Epithelial cell of umbilical artery (primary cell): Measurements from ENCODE around the gene FOXQ1. TPM values are rescaled to one million over a fixed set of nuclear protein-coding genes. Genes with fewer than 3 reads are reported as not detected.

Experiments
- total RNA-seq: library from RNA; depleted of rRNA; stranded (reverse); fragments of >200 nt; gene quantifications from 2 replicates; pipeline ENCODE4 v1.2.3, GENCODE V29; 2014

The FOXQ1 gene, protein sequence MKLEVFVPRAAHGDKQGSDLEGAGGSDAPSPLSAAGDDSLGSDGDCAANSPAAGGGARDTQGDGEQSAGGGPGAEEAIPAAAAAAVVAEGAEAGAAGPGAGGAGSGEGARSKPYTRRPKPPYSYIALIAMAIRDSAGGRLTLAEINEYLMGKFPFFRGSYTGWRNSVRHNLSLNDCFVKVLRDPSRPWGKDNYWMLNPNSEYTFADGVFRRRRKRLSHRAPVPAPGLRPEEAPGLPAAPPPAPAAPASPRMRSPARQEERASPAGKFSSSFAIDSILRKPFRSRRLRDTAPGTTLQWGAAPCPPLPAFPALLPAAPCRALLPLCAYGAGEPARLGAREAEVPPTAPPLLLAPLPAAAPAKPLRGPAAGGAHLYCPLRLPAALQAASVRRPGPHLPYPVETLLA
- under 0.01 TPM in 1 of 2 replicates, not detected in the other for total RNA-seq

DNA sequence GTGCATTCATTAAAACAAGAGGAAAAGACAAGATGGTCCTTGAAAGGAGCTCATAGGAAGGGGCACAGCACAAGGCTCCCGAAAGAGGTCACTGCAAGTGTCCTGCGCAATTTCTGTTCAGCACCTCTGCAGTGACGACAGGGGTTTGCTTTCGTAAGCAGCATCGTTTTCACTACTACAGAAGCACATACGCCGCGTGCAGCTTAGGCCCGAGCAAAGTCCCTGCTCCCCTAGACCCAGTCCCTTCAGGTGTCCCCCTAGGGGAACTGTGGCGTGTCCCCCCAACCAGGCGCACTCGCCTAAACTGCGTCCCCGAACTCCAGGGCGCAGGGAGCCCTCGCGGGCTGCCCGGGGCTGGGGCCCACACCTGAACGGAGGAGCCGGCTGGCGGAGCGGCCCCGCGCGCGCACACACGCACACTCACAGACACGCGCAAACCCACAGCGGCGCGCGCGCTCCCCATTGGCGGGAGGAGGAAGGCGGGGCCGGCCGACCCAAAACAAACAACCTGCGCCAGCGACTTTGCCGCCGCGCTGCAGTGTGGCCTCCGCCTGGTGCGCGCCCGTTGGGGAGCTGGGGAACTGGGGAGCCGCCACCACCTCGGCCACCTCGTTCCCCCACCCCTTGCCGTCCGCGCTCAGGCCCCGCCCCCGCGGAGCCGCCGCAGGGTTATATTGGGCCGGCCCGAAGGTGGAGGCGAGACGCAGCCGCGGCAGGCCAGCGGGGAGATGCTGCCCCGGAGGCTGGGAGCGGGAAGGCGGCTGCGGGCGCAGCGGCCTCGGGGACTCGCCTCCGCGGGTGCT, at the start of gene FOXQ1:
TSS of gene FOXQ1 (plus strand) at position 699 of the 803 bp plus-strand sequence. CDS start 607 bp downstream, outside the sequence.

Other genes with a start within 250 kb of the FOXQ1 start
- 0.15 TPM in 1 of 2 replicates, not detected in the other for gene FOXF2, start 77.5 kb downstream of the FOXQ1 start, total RNA-seq